Measurements from ENCODE around the gene MTHFD1L.
"Not testable (repeated sequence)": the region's sequence is repeated elsewhere in the genome, so short reads cannot be mapped to it uniquely, and the experiment has no call there.

The MTHFD1L gene

DNA sequence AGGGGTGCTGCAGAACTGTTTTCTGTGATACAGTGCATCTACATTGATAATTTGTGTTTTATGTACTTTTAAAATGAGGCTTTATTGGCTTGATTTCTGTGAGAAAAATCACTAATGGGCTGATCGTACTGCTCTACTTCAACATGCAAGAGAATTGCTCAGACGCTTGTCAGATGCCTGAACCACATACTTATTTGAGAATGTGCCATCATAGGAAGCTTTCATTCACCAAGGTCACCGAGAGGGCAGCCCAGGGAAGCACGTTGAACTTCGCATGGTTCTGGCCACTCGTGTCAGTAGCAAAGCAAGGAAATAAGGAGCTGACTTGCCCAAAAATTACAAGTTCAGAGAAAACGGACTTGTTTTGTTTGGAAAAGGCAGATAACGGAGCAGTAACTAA lies 205.8 kb downstream of the MTHFD1L start:
- H3K4me1 Mint-ChIP-seq, result no peaks in the 10 kb centered on the region
- H3K27ac Mint-ChIP-seq (ENCODE audit: low read depth), result no peak overlapping the region
- no peaks in the 10 kb centered on the region for H3K9me3 Mint-ChIP-seq
- no peak overlapping the region for H3K4me3 Mint-ChIP-seq
- H3K36me3 Mint-ChIP-seq (ENCODE audit: insufficient read depth), result peaks cover 1% of the 10 kb centered on the region
- ATAC-seq (replicated peaks; ENCODE audit: extremely low read depth, poor library complexity, severe bottlenecking), result no peak
- no peaks in the 10 kb centered on the region for H3K27me3 Mint-ChIP-seq
- DNase-seq (ENCODE audit: low spot score in 2 of 2), result no peak

DNA sequence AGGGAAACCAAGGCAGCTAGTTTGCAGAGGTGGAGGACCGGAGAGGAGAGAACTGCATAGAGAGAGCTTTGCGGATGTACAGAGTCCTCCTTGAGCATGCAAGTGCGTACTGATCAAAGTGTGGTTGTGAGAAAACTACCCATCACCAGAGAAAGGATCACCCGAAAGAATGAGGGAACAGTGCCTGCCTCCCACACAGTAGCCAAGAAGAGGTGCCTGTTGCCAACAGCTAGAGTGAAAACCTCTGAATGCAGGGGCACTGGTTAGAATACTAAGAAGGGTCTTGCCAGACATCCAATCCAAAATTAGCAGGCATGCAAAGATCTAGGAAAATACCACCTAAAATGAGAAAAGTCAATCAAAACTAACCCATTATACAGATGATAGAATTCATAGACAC lies 207.6 kb downstream of the MTHFD1L start:
- no peak for ATAC-seq (replicated peaks; ENCODE audit: extremely low read depth, poor library complexity, severe bottlenecking)
- Mint-ChIP-seq H3K4me1 (no peaks in the 10 kb centered on the region), H3K4me3 (no peak overlapping the region), H3K27ac (ENCODE audit: low read depth) (no peak overlapping the region), H3K9me3 (no peaks in the 10 kb centered on the region), H3K36me3 (ENCODE audit: insufficient read depth) (peaks cover 1% of the 10 kb centered on the region), H3K27me3 (no peaks in the 10 kb centered on the region)
- no peak for DNase-seq (ENCODE audit: low spot score in 2 of 2)

DNA sequence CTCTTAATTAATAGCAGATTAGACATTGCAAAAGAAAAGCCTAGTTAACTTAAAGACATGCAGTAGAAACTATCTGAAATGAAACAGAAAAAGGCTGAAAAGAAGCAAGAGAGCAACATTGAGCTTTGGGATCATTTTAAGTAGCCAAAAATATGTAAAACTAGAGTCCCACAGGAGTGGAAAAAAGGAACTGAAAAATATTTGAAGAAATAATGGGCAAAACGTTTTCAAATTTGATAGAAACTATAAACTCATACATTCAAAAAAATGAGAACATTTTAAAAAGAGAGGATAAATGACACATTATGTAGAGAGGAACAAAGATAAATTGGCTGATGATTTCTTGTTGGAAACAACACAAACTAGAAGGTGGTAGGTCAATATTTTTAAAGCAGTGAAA lies 208.2 kb downstream of the MTHFD1L start:
- H3K27ac Mint-ChIP-seq (ENCODE audit: low read depth), result no peak overlapping the region
- H3K4me3 Mint-ChIP-seq, result no peak overlapping the region
- H3K36me3 Mint-ChIP-seq (ENCODE audit: insufficient read depth), result peaks cover 1% of the 10 kb centered on the region
- no peaks in the 10 kb centered on the region for H3K27me3 Mint-ChIP-seq
- H3K4me1 Mint-ChIP-seq, result no peaks in the 10 kb centered on the region
- DNase-seq (ENCODE audit: low spot score in 2 of 2) (no peak), ATAC-seq (replicated peaks; ENCODE audit: extremely low read depth, poor library complexity, severe bottlenecking) (no peak)
- no peaks in the 10 kb centered on the region for H3K9me3 Mint-ChIP-seq

GRCh38 chr6:151075005-151075404 lies 209.5 kb downstream of the MTHFD1L start:
- ATAC-seq (replicated peaks; ENCODE audit: extremely low read depth, poor library complexity, severe bottlenecking) (no peak), DNase-seq (ENCODE audit: low spot score in 2 of 2) (no peak)
- Mint-ChIP-seq H3K27me3 (no peaks in the 10 kb centered on the region), H3K36me3 (ENCODE audit: insufficient read depth) (peaks cover 4% of the 10 kb centered on the region), H3K4me1 (no peaks in the 10 kb centered on the region), H3K27ac (ENCODE audit: low read depth) (no peak overlapping the region), H3K4me3 (no peak overlapping the region), H3K9me3 (no peaks in the 10 kb centered on the region)

- DNase-seq (ENCODE audit: low spot score in 2 of 2), result no peak
- no peak overlapping the region for H3K4me3 Mint-ChIP-seq
- no peak overlapping the region for H3K27ac Mint-ChIP-seq (ENCODE audit: low read depth)
- H3K36me3 Mint-ChIP-seq (ENCODE audit: insufficient read depth), result peaks cover 4% of the 10 kb centered on the region
- no peaks in the 10 kb centered on the region for H3K27me3 Mint-ChIP-seq
- no peaks in the 10 kb centered on the region for H3K9me3 Mint-ChIP-seq
- ATAC-seq (replicated peaks; ENCODE audit: extremely low read depth, poor library complexity, severe bottlenecking), result no peak
- no peaks in the 10 kb centered on the region for H3K4me1 Mint-ChIP-seq
Measured at GRCh38 chr6:151075527-151075926, 210.0 kb downstream of the MTHFD1L start.

DNA sequence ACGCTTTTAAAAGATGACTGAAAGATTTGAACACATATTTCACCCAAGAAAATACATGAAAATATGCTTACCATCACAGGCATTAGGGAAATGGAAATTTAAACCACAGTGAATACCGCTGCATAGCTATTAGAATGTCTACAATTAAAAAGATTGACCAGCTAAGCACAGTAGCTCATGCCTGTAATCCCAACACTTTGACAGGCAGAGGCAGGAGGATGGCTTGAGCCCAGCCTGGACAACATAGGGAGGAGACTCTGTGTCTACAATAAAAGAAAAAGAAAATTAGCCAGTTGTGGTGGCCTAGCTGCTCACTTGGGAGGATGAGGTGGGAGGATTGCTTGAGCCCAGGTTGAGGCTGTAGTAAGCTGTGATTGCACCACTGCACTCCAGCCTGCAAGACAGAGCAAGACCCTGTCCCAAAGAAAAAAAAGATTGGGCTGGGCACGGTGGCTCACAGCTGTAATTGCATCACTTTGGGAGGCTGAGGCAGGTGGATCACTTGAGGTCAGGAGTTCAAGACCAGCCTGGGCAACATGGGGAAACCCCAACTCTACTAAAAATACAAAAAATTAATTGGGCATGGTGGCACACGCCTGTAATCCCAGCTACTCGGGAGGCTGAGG lies 210.5 kb downstream of the MTHFD1L start:
- no peak for ATAC-seq (replicated peaks; ENCODE audit: extremely low read depth, poor library complexity, severe bottlenecking)

DNA sequence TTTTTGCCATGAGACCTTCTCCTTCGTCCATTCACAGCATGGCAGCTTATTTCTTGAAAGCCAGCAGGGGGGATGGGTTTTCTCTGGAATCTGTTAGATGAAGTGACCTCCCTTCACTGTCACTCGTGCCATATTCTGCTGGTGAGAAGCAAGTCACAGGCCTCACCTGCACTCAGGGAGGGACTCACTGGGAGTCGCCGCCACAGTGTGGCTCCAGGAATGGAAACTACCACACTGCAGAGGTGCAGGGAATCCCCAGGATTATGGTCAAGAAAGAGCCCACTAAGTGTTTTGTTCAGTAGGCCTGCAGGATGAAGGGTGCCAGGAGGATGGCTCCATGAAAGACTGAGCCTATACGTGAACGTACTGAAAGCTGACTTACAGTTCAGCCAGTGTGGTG lies 213.2 kb downstream of the MTHFD1L start:
- DNase-seq (ENCODE audit: low spot score in 2 of 2) (no peak), ATAC-seq (replicated peaks; ENCODE audit: extremely low read depth, poor library complexity, severe bottlenecking) (no peak)
- H3K36me3 Mint-ChIP-seq (ENCODE audit: insufficient read depth), result peaks cover 4% of the 10 kb centered on the region
- H3K4me3 Mint-ChIP-seq, result no peak overlapping the region
- no peaks in the 10 kb centered on the region for H3K27me3 Mint-ChIP-seq
- no peaks in the 10 kb centered on the region for H3K4me1 Mint-ChIP-seq
- H3K27ac Mint-ChIP-seq (ENCODE audit: low read depth), result no peak overlapping the region
- H3K9me3 Mint-ChIP-seq, result no peaks in the 10 kb centered on the region

More for the DNA sequence above, 210.5 kb downstream of the MTHFD1L start:
- H3K36me3 Mint-ChIP-seq (ENCODE audit: insufficient read depth), result peaks cover 4% of the 10 kb centered on the region
- DNase-seq (ENCODE audit: low spot score in 2 of 2), result no peak
- no peaks in the 10 kb centered on the region for H3K9me3 Mint-ChIP-seq
- no peaks in the 10 kb centered on the region for H3K4me1 Mint-ChIP-seq
- H3K27ac Mint-ChIP-seq (ENCODE audit: low read depth), result no peak overlapping the region
- H3K27me3 Mint-ChIP-seq, result no peaks in the 10 kb centered on the region
- H3K4me3 Mint-ChIP-seq, result no peak overlapping the region

GRCh38 chr6:151081656-151082055 lies 216.2 kb downstream of the MTHFD1L start:
- Mint-ChIP-seq H3K36me3 (ENCODE audit: insufficient read depth) (peaks cover 4% of the 10 kb centered on the region), H3K9me3 (no peaks in the 10 kb centered on the region), H3K27ac (ENCODE audit: low read depth) (no peak overlapping the region), H3K4me3 (no peak overlapping the region), H3K27me3 (no peaks in the 10 kb centered on the region), H3K4me1 (no peaks in the 10 kb centered on the region)
- DNase-seq (ENCODE audit: low spot score in 2 of 2) (no peak), ATAC-seq (replicated peaks; ENCODE audit: extremely low read depth, poor library complexity, severe bottlenecking) (no peak)

DNA sequence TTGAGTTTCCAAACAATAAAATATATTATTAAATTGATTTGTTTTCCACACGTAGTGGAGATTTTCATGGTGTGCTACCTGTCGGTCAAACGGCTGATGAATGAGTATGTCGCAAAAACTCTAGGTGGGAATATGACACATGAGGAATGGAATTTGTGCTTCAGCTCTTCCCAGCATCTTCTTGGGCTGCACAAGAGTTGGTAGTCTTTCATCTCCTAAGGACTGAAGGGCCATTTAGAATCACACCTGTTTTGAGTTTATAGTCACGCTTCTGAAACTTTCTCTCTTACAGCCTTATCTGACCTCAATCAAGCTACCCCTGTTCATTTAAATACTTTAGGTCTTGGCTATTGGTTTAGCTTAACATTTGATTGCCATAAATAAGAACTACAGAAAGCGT lies 216.6 kb downstream of the MTHFD1L start:
- Mint-ChIP-seq H3K27me3 (no peaks in the 10 kb centered on the region), H3K4me3 (no peak overlapping the region), H3K9me3 (no peaks in the 10 kb centered on the region), H3K4me1 (no peaks in the 10 kb centered on the region), H3K36me3 (ENCODE audit: insufficient read depth) (peaks cover 4% of the 10 kb centered on the region), H3K27ac (ENCODE audit: low read depth) (no peak overlapping the region)
- DNase-seq (ENCODE audit: low spot score in 2 of 2) (no peak), ATAC-seq (replicated peaks; ENCODE audit: extremely low read depth, poor library complexity, severe bottlenecking) (no peak)

GRCh38 chr6:151084275-151084674 lies 218.8 kb downstream of the MTHFD1L start:
- DNase-seq (ENCODE audit: low spot score in 2 of 2) (no peak), ATAC-seq (replicated peaks; ENCODE audit: extremely low read depth, poor library complexity, severe bottlenecking) (no peak)
- Mint-ChIP-seq H3K4me1 (no peaks in the 10 kb centered on the region), H3K27ac (ENCODE audit: low read depth) (no peak overlapping the region), H3K4me3 (no peak overlapping the region), H3K27me3 (no peaks in the 10 kb centered on the region), H3K36me3 (ENCODE audit: insufficient read depth) (peaks cover 2% of the 10 kb centered on the region), H3K9me3 (no peaks in the 10 kb centered on the region)

DNA sequence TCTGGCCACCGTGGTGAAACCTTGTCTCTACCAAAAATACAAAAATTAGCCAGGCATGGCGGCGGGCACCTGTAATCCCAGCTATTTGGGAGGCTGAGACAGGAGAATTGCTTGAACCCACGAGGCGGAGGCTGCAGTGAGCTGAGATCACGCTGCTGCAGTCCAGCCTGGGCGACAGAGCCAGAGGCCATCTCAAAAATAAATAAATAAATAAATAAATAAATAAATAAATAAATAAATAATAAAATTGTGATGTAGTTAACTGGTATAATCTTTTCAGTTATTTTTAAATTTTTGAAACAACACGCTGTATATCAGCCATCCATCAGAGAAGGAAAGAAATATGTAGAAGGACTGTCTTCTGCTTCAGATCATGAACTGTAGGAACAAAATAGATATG lies 221.6 kb downstream of the MTHFD1L start:
- not testable (repeated sequence) for H3K27me3 Mint-ChIP-seq; H3K36me3 Mint-ChIP-seq (ENCODE audit: insufficient read depth); H3K4me1 Mint-ChIP-seq; DNase-seq (ENCODE audit: low spot score in 2 of 2); H3K9me3 Mint-ChIP-seq; ATAC-seq (replicated peaks; ENCODE audit: extremely low read depth, poor library complexity, severe bottlenecking); H3K27ac Mint-ChIP-seq (ENCODE audit: low read depth); H3K4me3 Mint-ChIP-seq

DNA sequence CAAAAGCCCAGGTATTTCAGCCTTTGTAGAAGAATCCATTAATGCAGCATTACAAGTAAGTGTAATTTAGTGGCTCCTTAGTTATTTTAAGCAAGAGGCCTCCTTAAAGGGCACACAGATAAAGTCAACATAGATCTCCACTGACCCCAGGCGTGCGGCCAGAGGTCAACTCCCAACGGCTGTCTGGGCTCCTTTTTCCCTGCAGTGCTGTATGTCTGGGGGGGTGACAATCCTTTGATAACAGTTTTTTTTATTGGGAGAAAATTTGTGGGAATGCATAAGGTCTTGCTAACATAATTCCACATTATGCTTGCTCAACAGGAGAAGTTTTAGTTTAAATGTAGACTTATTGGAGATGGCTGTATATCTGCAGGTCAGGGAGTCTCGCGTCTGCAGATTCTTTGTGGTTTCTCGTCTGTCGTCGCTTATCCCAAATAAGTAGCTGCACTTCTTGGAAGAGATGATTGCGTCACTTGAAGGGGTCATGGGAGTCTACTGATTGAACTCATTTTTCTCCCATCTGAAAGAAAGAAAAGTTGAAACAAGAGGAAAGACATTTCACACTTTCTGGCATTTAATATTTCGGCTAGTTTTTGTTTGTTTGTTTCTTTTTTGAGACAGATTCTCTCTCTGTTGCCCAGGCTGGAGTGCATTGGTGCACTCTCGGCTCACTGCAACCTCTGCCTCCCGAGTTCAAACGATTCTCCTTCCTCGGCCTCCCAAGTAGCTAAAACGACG lies 222.5 kb downstream of the MTHFD1L start:
- H3K9me3 Mint-ChIP-seq, result no peaks in the 10 kb centered on the region
- no peak overlapping the region for H3K27ac Mint-ChIP-seq (ENCODE audit: low read depth)
- no peak for DNase-seq (ENCODE audit: low spot score in 2 of 2)
- H3K4me1 Mint-ChIP-seq, result no peaks in the 10 kb centered on the region
- ATAC-seq (replicated peaks; ENCODE audit: extremely low read depth, poor library complexity, severe bottlenecking), result no peak
- no peak overlapping the region for H3K4me3 Mint-ChIP-seq
- peaks cover 2% of the 10 kb centered on the region for H3K36me3 Mint-ChIP-seq (ENCODE audit: insufficient read depth)
- no peaks in the 10 kb centered on the region for H3K27me3 Mint-ChIP-seq

DNA sequence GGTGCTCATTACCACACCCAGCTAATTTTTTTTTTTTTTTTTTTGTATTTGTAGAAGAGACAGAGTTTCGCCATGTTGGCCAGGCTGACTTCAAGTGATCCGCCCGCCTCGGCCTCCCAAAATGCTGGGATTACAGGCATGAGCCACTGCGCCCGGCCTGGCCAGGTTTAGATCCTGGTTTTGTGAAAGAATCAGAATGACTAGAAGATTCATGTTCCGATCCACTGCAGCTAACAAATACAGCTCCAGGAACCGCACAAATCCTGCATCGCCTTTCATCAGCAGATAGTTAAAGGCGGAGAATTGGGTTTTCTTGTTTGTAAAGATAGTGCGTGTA lies 223.1 kb downstream of the MTHFD1L start:
- H3K9me3 Mint-ChIP-seq, result no peaks in the 10 kb centered on the region
- DNase-seq (ENCODE audit: low spot score in 2 of 2) (no peak), ATAC-seq (replicated peaks; ENCODE audit: extremely low read depth, poor library complexity, severe bottlenecking) (no peak)
- H3K36me3 Mint-ChIP-seq (ENCODE audit: insufficient read depth), result peaks cover 4% of the 10 kb centered on the region
- no peak overlapping the region for H3K4me3 Mint-ChIP-seq
- no peak overlapping the region for H3K27ac Mint-ChIP-seq (ENCODE audit: low read depth)
- H3K27me3 Mint-ChIP-seq, result no peaks in the 10 kb centered on the region
- no peaks in the 10 kb centered on the region for H3K4me1 Mint-ChIP-seq
